Ishikawa (cell line): ENCODE results near the gene MRPL41.

Source experiments
- CEBPB ChIP-seq: IDR thresholded peaks from 2 replicates; pipeline ENCODE4 v1.6.1; 2012
- CREB1 ChIP-seq: IDR thresholded peaks from 2 replicates; pipeline ENCODE4 v1.6.1; 2012; ENCODE audit warnings: low read depth
- EGR1 ChIP-seq: IDR thresholded peaks from 2 replicates; pipeline ENCODE4 v1.6.1; 2012
- EP300 ChIP-seq: IDR thresholded peaks from 2 replicates; pipeline ENCODE4 v1.6.1; 2012; ENCODE audit warnings: borderline replicate concordance
- FOXM1 ChIP-seq: IDR thresholded peaks from 2 replicates; pipeline ENCODE4 v1.6.1; 2012; ENCODE audit warnings: low read depth, borderline replicate concordance
- NFIC ChIP-seq: IDR thresholded peaks from 2 replicates; pipeline ENCODE4 v1.6.1; 2012
- RAD21 ChIP-seq: IDR thresholded peaks from 2 replicates; pipeline ENCODE4 v1.6.1; 2012; ENCODE audit warnings: low read depth
- TAF1 ChIP-seq: IDR thresholded peaks from 2 replicates; pipeline ENCODE4 v1.6.1; 2012; ENCODE audit warnings: low read depth, mild to moderate bottlenecking
- TCF12 ChIP-seq: IDR thresholded peaks from 2 replicates; pipeline ENCODE4 v1.6.1; 2012; ENCODE audit warnings: low read depth
- TEAD4 ChIP-seq: IDR thresholded peaks from 2 replicates; pipeline ENCODE4 v1.6.1; 2012
- YY1 ChIP-seq: IDR thresholded peaks from 2 replicates; pipeline ENCODE4 v1.6.1; 2012; ENCODE audit warnings: low read depth
- ZBTB7A ChIP-seq: IDR thresholded peaks from 2 replicates; pipeline ENCODE4 v1.6.1; 2012; ENCODE audit warnings: low read depth
- TF ChIP-seq, protein P1 (sequence below): IDR thresholded peaks from 2 replicates; pipeline ENCODE4 v1.6.1; 2012
- TF ChIP-seq, protein P2 (sequence below): IDR thresholded peaks from 2 replicates; pipeline ENCODE4 v1.6.1; 2012
- TF ChIP-seq, protein P3 (sequence below): IDR thresholded peaks from 2 replicates; pipeline ENCODE4 v1.6.1; 2012; ENCODE audit warnings: low read depth, mild to moderate bottlenecking

Gene MRPL41

DNA sequence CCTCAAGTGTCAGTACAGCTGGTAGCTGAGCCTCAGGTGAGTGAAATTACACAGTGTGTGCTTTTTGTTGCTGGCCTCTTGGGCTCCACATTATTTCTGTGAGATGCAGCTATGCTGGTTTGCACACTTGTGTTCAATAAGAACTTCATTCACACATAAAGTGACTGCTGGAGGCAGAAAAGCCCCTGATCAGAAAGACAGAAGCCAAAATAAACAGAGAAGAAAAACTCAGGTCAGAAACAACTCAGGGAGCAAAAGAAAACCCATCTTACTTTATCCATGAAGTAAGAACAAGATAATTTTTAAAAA lies 16.6 kb upstream of the MRPL41 start:
- TF ChIP-seq TCF12 (no peak), FOXM1 (no peak), CREB1 (no peak), CEBPB (no peak), NFIC (no peak), TEAD4 (no peak), EP300 (no peak), TAF1 (no peak), RAD21 (no peak)
- TF ChIP-seq, protein P1, sequence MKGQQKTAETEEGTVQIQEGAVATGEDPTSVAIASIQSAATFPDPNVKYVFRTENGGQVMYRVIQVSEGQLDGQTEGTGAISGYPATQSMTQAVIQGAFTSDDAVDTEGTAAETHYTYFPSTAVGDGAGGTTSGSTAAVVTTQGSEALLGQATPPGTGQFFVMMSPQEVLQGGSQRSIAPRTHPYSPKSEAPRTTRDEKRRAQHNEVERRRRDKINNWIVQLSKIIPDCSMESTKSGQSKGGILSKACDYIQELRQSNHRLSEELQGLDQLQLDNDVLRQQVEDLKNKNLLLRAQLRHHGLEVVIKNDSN, result no peak
- TF ChIP-seq, protein P2, sequence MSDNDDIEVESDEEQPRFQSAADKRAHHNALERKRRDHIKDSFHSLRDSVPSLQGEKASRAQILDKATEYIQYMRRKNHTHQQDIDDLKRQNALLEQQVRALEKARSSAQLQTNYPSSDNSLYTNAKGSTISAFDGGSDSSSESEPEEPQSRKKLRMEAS, result no peak

DNA sequence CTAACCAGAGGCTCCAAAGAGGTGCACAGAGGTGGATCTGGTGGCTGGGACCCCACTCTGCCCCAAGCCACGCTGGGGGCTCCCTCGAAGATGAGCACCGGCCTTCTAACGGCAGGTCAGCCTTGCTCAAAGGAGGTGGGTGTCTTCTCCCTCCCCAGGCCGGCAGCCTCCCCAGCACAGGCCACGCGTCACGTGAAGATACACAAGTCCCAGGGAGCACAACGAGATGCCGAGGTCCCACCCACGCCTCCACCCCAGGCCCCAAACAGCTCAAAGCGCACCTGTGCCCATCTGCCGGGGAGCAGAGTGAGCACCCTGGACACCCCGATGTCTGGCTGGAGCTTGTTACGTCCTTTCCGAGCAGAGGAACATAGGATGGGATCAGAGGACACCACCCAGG lies 13.6 kb upstream of the MRPL41 start:
- TF ChIP-seq CREB1 (no peak), TCF12 (no peak), TAF1 (no peak)

DNA sequence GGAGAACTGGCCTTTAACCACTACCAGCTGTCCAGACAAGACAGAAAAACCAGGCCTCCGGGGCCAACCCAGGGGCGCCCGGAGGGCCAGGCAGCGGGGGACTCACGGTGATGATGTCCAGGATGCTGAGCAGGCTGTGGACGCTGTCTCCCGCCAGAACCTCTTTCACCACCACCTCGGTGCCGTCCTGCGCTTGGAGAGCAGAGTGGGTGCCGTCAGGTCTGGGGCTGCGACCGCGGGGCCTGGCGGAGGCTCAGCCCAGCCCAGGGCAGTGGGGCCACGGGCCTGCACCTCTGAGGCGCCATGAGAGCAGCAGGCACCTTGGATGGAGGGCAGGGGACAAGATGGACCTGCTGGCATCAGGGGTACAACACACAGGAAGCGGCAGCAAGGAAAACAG lies 11.1 kb upstream of the MRPL41 start:
- TF ChIP-seq CREB1 (no peak), TEAD4 (no peak), NFIC (no peak), EGR1 (no peak), TCF12 (no peak), YY1 (no peak), CEBPB (no peak), FOXM1 (no peak), ZBTB7A (no peak), RAD21 (no peak), TAF1 (no peak), EP300 (no peak)
- TF ChIP-seq, protein P3, sequence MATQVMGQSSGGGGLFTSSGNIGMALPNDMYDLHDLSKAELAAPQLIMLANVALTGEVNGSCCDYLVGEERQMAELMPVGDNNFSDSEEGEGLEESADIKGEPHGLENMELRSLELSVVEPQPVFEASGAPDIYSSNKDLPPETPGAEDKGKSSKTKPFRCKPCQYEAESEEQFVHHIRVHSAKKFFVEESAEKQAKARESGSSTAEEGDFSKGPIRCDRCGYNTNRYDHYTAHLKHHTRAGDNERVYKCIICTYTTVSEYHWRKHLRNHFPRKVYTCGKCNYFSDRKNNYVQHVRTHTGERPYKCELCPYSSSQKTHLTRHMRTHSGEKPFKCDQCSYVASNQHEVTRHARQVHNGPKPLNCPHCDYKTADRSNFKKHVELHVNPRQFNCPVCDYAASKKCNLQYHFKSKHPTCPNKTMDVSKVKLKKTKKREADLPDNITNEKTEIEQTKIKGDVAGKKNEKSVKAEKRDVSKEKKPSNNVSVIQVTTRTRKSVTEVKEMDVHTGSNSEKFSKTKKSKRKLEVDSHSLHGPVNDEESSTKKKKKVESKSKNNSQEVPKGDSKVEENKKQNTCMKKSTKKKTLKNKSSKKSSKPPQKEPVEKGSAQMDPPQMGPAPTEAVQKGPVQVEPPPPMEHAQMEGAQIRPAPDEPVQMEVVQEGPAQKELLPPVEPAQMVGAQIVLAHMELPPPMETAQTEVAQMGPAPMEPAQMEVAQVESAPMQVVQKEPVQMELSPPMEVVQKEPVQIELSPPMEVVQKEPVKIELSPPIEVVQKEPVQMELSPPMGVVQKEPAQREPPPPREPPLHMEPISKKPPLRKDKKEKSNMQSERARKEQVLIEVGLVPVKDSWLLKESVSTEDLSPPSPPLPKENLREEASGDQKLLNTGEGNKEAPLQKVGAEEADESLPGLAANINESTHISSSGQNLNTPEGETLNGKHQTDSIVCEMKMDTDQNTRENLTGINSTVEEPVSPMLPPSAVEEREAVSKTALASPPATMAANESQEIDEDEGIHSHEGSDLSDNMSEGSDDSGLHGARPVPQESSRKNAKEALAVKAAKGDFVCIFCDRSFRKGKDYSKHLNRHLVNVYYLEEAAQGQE, result no peak
- TF ChIP-seq, protein P1, result no peak
- TF ChIP-seq, protein P2, result no peak

DNA sequence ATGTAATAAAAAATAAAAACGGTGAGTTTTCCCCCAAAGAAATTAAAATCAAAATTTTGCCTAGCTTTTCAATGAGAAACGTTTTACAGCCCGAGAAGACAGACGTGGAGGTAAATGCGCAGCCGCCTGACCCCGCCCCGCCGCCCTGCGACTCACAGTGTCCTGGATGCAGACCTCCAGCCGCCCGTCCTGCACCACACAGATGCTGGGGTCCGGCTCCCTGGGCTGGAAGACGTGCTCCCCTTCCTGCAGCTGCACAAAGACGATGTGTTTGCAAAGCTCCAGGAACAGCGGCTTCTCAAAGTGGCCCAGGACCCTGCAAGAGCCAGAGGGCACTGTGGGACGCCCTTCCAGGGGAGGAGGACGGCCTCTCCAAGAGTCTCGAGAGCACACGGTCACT lies 9.2 kb upstream of the MRPL41 start:
- TF ChIP-seq CEBPB, result no peak
- no peak for TF ChIP-seq EGR1
- TF ChIP-seq, protein P1, result no peak
- TF ChIP-seq TAF1, result no peak
- TF ChIP-seq, protein P3, result no peak
- no peak for TF ChIP-seq TEAD4
- no peak for TF ChIP-seq EP300
- no peak for TF ChIP-seq FOXM1
- TF ChIP-seq NFIC, result no peak
- no peak for TF ChIP-seq CREB1
- TF ChIP-seq, protein P2, result no peak

DNA sequence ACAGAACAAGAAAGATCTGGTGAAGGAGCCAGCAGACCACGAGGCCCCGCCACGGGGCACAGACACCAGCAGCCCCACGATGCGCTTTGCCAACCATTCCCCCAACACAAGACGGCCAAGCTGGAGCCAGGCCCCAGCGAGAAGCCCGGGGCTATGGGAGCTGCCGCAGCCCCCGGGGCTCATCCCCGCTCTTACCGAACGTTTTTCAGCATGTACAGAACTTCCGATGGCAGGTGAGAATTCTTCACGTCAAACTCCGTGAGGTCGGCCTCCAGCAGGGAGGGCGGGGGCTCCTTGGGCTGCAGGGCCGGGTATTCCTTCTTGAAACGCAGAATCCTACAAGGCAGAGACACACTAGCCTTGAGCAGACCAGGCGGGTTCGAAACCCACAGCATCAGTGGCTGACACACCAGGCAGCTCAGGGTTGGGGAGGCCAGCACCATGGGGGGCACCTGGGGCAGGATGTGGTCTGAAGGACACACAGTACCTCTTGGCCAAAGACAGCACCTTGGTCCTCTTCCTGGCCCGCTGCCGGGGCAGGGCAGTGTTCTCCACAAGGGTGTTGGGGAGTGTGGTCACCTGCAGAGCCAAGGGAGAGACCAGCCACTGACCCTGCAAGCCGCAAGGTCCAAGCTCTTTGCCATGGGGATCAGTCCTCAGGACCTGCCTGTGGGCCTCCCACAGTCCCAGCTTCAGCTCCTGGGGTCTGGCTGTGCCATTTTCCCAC lies 8.3 kb upstream of the MRPL41 start:
- TF ChIP-seq, protein P1, result no peak
- TF ChIP-seq TCF12, result no peak
- no peak for TF ChIP-seq EP300
- TF ChIP-seq EGR1, result no peak
- TF ChIP-seq RAD21, result no peak
- no peak for TF ChIP-seq TAF1
